MM.1S (cell line): ENCODE data around the gene TOX3.

ENCODE experiments used
- DNase-seq: peaks from one replicate; pipeline ENCODE4 v3.0.0-alpha.2; 2015
- H2AFZ ChIP-seq: fragments of 300-600 bp; sonication (generic); 2 replicates; pipeline ENCODE4 v1.6.0; 2016; ENCODE audit warnings: antibody characterized with exemption, low read length
- H3F3A ChIP-seq: fragments of 300-600 bp; sonication (generic); 2 replicates; pipeline ENCODE4 v1.6.1; 2016; ENCODE audit warnings: mild to moderate bottlenecking, antibody characterized with exemption, low read length, moderate library complexity, mixed read lengths; ENCODE audit not compliant: insufficient read depth
- H3K27ac ChIP-seq: fragments of 300-600 bp; sonication (generic); 2 replicates; pipeline ENCODE4 v1.5.1; 2016; ENCODE audit warnings: mild to moderate bottlenecking, low read length
- H3K27me3 ChIP-seq: fragments of 300-600 bp; sonication (generic); replicated peaks from 2 replicates; pipeline ENCODE4 v1.6.0; 2016; ENCODE audit warnings: low read length; ENCODE audit not compliant: insufficient read depth
- H3K36me3 ChIP-seq: fragments of 300-600 bp; sonication (generic); replicated peaks from 2 replicates; pipeline ENCODE4 v1.6.1; 2016; ENCODE audit warnings: mild to moderate bottlenecking, low read length, mixed read lengths; ENCODE audit not compliant: insufficient read depth
- H3K4me1 ChIP-seq: fragments of 300-600 bp; sonication (generic); 2 replicates; pipeline ENCODE4 v1.6.1; 2016; ENCODE audit warnings: low read length, mixed read lengths
- H3K4me2 ChIP-seq: fragments of 300-600 bp; sonication (generic); 2 replicates; pipeline ENCODE4 v1.6.0; 2016; ENCODE audit warnings: low read depth, low read length
- H3K4me3 ChIP-seq: fragments of 300-600 bp; sonication (generic); 2 replicates; pipeline ENCODE4 v1.5.1; 2016; ENCODE audit warnings: low read length, mixed read lengths
- H3K79me2 ChIP-seq: fragments of 300-600 bp; sonication (generic); 2 replicates; pipeline ENCODE4 v1.6.1; 2016; ENCODE audit warnings: mixed run types, low read length, mixed read lengths
- H3K9ac ChIP-seq: fragments of 300-600 bp; sonication (generic); 2 replicates; pipeline ENCODE4 v1.6.1; 2016; ENCODE audit warnings: low read length, mixed read lengths
- H3K9me2 ChIP-seq: fragments of 300-600 bp; sonication (generic); replicated peaks from 2 replicates; pipeline ENCODE4 v1.6.1; 2016; ENCODE audit warnings: mild to moderate bottlenecking, low read length, mixed read lengths; ENCODE audit not compliant: insufficient read depth
- H3K9me3 ChIP-seq: fragments of 300-600 bp; sonication (generic); replicated peaks from 2 replicates; pipeline ENCODE4 v1.6.1; 2016; ENCODE audit warnings: mild to moderate bottlenecking, low read length, mixed read lengths; ENCODE audit not compliant: insufficient read depth
- H4K20me1 ChIP-seq: fragments of 300-600 bp; sonication (generic); 2 replicates; pipeline ENCODE4 v1.6.1; 2016; ENCODE audit warnings: mild to moderate bottlenecking, low read length, moderate library complexity, mixed read lengths; ENCODE audit not compliant: insufficient read depth
- CTCF ChIP-seq: fragments of 300-600 bp; sonication (generic); IDR thresholded peaks from 2 replicates; pipeline ENCODE4 v1.5.1; 2016; ENCODE audit warnings: antibody characterized with exemption, low read length, mixed read lengths
- EZH2 ChIP-seq: fragments of 300-600 bp; sonication (generic); optimal IDR thresholded peaks from 2 replicates; pipeline ENCODE3; 2017; ENCODE audit warnings: low read depth, mild to moderate bottlenecking, antibody characterized with exemption, low read length, mixed read lengths
- EZH2phosphoT487 ChIP-seq: fragments of 300-600 bp; sonication (generic); IDR thresholded peaks from 2 replicates; pipeline ENCODE4 v1.6.1; 2018; ENCODE audit warnings: antibody characterized with exemption, low read length

TOX3 gene

GRCh38 chr16:52591471-52591870 is 44.5 kb upstream of the TOX3 start:
- no peaks in the 10 kb centered on the region for H3K79me2 ChIP-seq
- H3F3A ChIP-seq = no peaks in the 10 kb centered on the region
- H3K9ac ChIP-seq = no peak overlapping the region
- no peaks in the 10 kb centered on the region for H3K9me3 ChIP-seq
- H4K20me1 ChIP-seq = no peaks in the 10 kb centered on the region
- H2AFZ ChIP-seq = no peak overlapping the region
- no peaks in the 10 kb centered on the region for H3K36me3 ChIP-seq
- DNase-seq = no peak
- no peaks in the 10 kb centered on the region for H3K4me1 ChIP-seq
- H3K27ac ChIP-seq = no peak overlapping the region
- H3K27me3 ChIP-seq = no peaks in the 10 kb centered on the region
- no peak for TF ChIP-seq CTCF
- no peak for TF ChIP-seq EZH2
- no peak for TF ChIP-seq EZH2phosphoT487
- H3K9me2 ChIP-seq = no peaks in the 10 kb centered on the region
- no peak overlapping the region for H3K4me3 ChIP-seq
- H3K4me2 ChIP-seq = no peak overlapping the region

GRCh38 chr16:52586159-52586558 is 39.2 kb upstream of the TOX3 start:
- Histone ChIP-seq H3K4me1 (no peaks in the 10 kb centered on the region), H3K36me3 (no peaks in the 10 kb centered on the region), H3K27me3 (no peaks in the 10 kb centered on the region), H3K4me2 (no peak overlapping the region), H4K20me1 (no peaks in the 10 kb centered on the region), H3K9me3 (no peaks in the 10 kb centered on the region), H3K27ac (no peak overlapping the region), H3K9ac (no peak overlapping the region), H3F3A (no peaks in the 10 kb centered on the region), H3K4me3 (no peak overlapping the region), H3K79me2 (no peaks in the 10 kb centered on the region), H2AFZ (no peak overlapping the region), H3K9me2 (no peaks in the 10 kb centered on the region)
- TF ChIP-seq CTCF (no peak), EZH2phosphoT487 (no peak), EZH2 (no peak)
- no peak for DNase-seq

- Histone ChIP-seq H4K20me1 (no peaks in the 10 kb centered on the region), H2AFZ (no peak overlapping the region), H3K4me2 (no peak overlapping the region), H3K9me3 (no peaks in the 10 kb centered on the region), H3K27me3 (no peaks in the 10 kb centered on the region), H3K36me3 (no peaks in the 10 kb centered on the region), H3F3A (no peaks in the 10 kb centered on the region), H3K4me3 (no peak overlapping the region), H3K9me2 (no peaks in the 10 kb centered on the region), H3K4me1 (no peaks in the 10 kb centered on the region), H3K27ac (no peak overlapping the region), H3K79me2 (no peaks in the 10 kb centered on the region), H3K9ac (no peak overlapping the region)
- no peak for DNase-seq
- TF ChIP-seq EZH2phosphoT487 = no peak
Observed at GRCh38 chr16:52584354-52585320, 37.7 kb upstream of the TOX3 start.

- no peak overlapping the region for H3K4me3 ChIP-seq
- no peak overlapping the region for H3K9ac ChIP-seq
- H3K79me2 ChIP-seq = no peaks in the 10 kb centered on the region
- H3K9me3 ChIP-seq = no peaks in the 10 kb centered on the region
- TF ChIP-seq CTCF (no peak), EZH2phosphoT487 (no peak), EZH2 (no peak)
- H3F3A ChIP-seq = no peaks in the 10 kb centered on the region
- H3K4me1 ChIP-seq = no peaks in the 10 kb centered on the region
- H3K27me3 ChIP-seq = no peaks in the 10 kb centered on the region
- no peaks in the 10 kb centered on the region for H3K36me3 ChIP-seq
- no peak overlapping the region for H3K27ac ChIP-seq
- H3K9me2 ChIP-seq = no peaks in the 10 kb centered on the region
- no peak overlapping the region for H2AFZ ChIP-seq
- no peak overlapping the region for H3K4me2 ChIP-seq
- H4K20me1 ChIP-seq = no peaks in the 10 kb centered on the region
- no peak for DNase-seq
Observed at GRCh38 chr16:52581530-52581929, 34.6 kb upstream of the TOX3 start.
